Tibial nerve (tissue), 4 donors: ENCODE data around the gene PLPP4. TPM values are rescaled to one million over a fixed set of nuclear protein-coding genes. Genes with fewer than 3 reads are reported as not detected.

Source experiments
- DNase-seq, 2 donors: peaks; one replicate each; pipeline ENCODE4 v3.0.0-alpha.2; 2019; ENCODE audit warnings: low spot score in 2 of 2
- H3K27ac ChIP-seq, 4 donors: fragments of 200-600 bp; sonication (generic) in 3 of 4; one replicate each; pipeline ENCODE4 v1.5.1; 2017 to 2019; ENCODE audit warnings: mild to moderate bottlenecking in 1 of 4
- H3K27me3 ChIP-seq, 2 donors: fragments of 200-600 bp; sonication (generic) in 1 of 2; one replicate each; pipeline versions ENCODE4 v1.5.1 to v1.6.0; 2017 to 2019
- H3K36me3 ChIP-seq, 3 donors: fragments of 200-600 bp; sonication (generic); one replicate each; pipeline ENCODE4 v1.5.1; 2018 to 2019
- H3K4me1 ChIP-seq, 4 donors: fragments of 200-600 bp; sonication (generic) in 3 of 4; one replicate each; pipeline ENCODE4 v1.5.1; 2017 to 2019
- H3K4me3 ChIP-seq, 4 donors: fragments of 200-600 bp; sonication (generic) in 3 of 4; one replicate each; pipeline ENCODE4 v1.5.1; 2017 to 2019; ENCODE audit warnings: mild to moderate bottlenecking in 1 of 4, moderate library complexity in 1 of 4
- H3K9me3 ChIP-seq, 4 donors: fragments of 200-600 bp; sonication (generic) in 3 of 4; one replicate each; pipeline ENCODE4 v1.5.1; 2017 to 2019
- CTCF ChIP-seq, 5 experiments: fragments of 200-600 bp in 3 of 5; fragments of 450-650 bp in 2 of 5; sonication (generic) in 3 of 5; IDR thresholded peaks; one replicate each; pipeline ENCODE4 v1.5.1; 2016 to 2019; ENCODE audit warnings: antibody characterized with exemption in 5 of 5, mild to moderate bottlenecking in 3 of 5, moderate library complexity in 2 of 5
- EP300 ChIP-seq, 2 donors: sonication (generic); formaldehyde crosslinking; IDR thresholded peaks; one replicate each; pipeline ENCODE4 v1.6.1; 2017; ENCODE audit warnings: antibody characterized with exemption in 2 of 2, mild to moderate bottlenecking in 1 of 2
- POLR2A ChIP-seq, 2 donors: fragments of 450-650 bp; IDR thresholded peaks; one replicate each; pipeline ENCODE4 v1.6.1; 2017; ENCODE audit warnings: antibody characterized with exemption in 2 of 2, mild to moderate bottlenecking in 2 of 2, moderate library complexity in 2 of 2
- WGBS, 2 donors: methylation state at CpG; one replicate each; pipeline ENCODE4 v1.1.5; 2018; 5-methylcytosine and 5-hydroxymethylcytosine counted together
- total RNA-seq, 4 donors: library from RNA; depleted of rRNA; stranded (reverse); fragments of >200 nt; gene quantifications; one replicate each; pipeline ENCODE4 v1.1.0, GENCODE V29; 2016

PLPP4 gene
- total RNA-seq, 4 donors from 2014 or later, result not detected

- H3K4me3 ChIP-seq, result no peak overlapping the region
- no peaks in the 10 kb centered on the region for H3K9me3 ChIP-seq
- peaks cover 0 to 33% of the 10 kb centered on the region in 2 donors for H3K27me3 ChIP-seq
- TF ChIP-seq EP300 (IDR thresholded peaks at IDR 0.05) (no peak), POLR2A (IDR thresholded peaks at IDR 0.05) (no peak), CTCF (IDR thresholded peaks at IDR 0.05) (no peak)
- DNase-seq, result no peak
- no peak overlapping the region for H3K27ac ChIP-seq
- WGBS, 2 donors, result 76 to 77% methylated on average over 7 of the region's 7 CpGs
- H3K4me1 ChIP-seq, result peaks cover 0 to 23% (median 0%) of the 10 kb centered on the region in 4 donors
- H3K36me3 ChIP-seq, result no peaks in the 10 kb centered on the region
Observed at GRCh38 chr10:120455004-120455403, 2.0 kb upstream of the PLPP4 start.

- WGBS, 2 donors, result 67 to 80% methylated on average over 3 of the region's 3 CpGs
- peaks cover 0 to 37% of the 10 kb centered on the region in 2 donors for H3K27me3 ChIP-seq
- no peak overlapping the region for H3K27ac ChIP-seq
- no peak for TF ChIP-seq CTCF (IDR thresholded peaks at IDR 0.05)
- no peak for TF ChIP-seq EP300 (IDR thresholded peaks at IDR 0.05)
- no peak for TF ChIP-seq POLR2A (IDR thresholded peaks at IDR 0.05)
- no peak for DNase-seq
- H3K36me3 ChIP-seq, result no peaks in the 10 kb centered on the region
- H3K4me1 ChIP-seq, result peaks cover 0 to 23% (median 0%) of the 10 kb centered on the region in 4 donors
- no peak overlapping the region for H3K4me3 ChIP-seq
- H3K9me3 ChIP-seq, result no peaks in the 10 kb centered on the region
Observed at GRCh38 chr10:120455606-120456005, 1.4 kb upstream of the PLPP4 start.

GRCh38 chr10:120456143-120456625 lies 843 bp upstream of the PLPP4 start:
- Histone ChIP-seq H3K27me3 (peaks cover 0 to 37% of the 10 kb centered on the region in 2 donors), H3K27ac (no peak overlapping the region), H3K9me3 (no peaks in the 10 kb centered on the region), H3K36me3 (no peaks in the 10 kb centered on the region), H3K4me1 (peaks cover 0 to 23% (median 0%) of the 10 kb centered on the region in 4 donors), H3K4me3 (peak overlapping the region in 3 of 4 donors; percentile 12 to 57 (median 33))
- 5 to 6% methylated on average over 10 to 14 of the region's 16 CpGs for WGBS, 2 donors
- no peak for DNase-seq
- no peak for TF ChIP-seq CTCF (IDR thresholded peaks at IDR 0.05)
- no peak for TF ChIP-seq EP300 (IDR thresholded peaks at IDR 0.05)
- no peak for TF ChIP-seq POLR2A (IDR thresholded peaks at IDR 0.05)

- no peak for DNase-seq
- peak overlapping the region in 3 of 4 donors; percentile 20 to 57 (median 21) for H3K4me3 ChIP-seq
- no peak overlapping the region for H3K27ac ChIP-seq
- H3K36me3 ChIP-seq, result no peaks in the 10 kb centered on the region
- H3K4me1 ChIP-seq, result peaks cover 0 to 23% (median 0%) of the 10 kb centered on the region in 4 donors
- WGBS, 2 donors, result 16 to 36% methylated on average over 20 to 52 of the region's 52 CpGs
- no peak for TF ChIP-seq POLR2A (IDR thresholded peaks at IDR 0.05)
- no peak for TF ChIP-seq EP300 (IDR thresholded peaks at IDR 0.05)
- TF ChIP-seq CTCF (IDR thresholded peaks at IDR 0.05), result no peak
- H3K9me3 ChIP-seq, result no peaks in the 10 kb centered on the region
- peaks cover 0 to 37% of the 10 kb centered on the region in 2 donors for H3K27me3 ChIP-seq
Observed at GRCh38 chr10:120457431-120458172, 575 bp downstream of the PLPP4 start.

- Histone ChIP-seq H3K4me3 (no peak overlapping the region), H3K4me1 (peaks cover 0 to 23% (median 0%) of the 10 kb centered on the region in 4 donors), H3K27ac (no peak overlapping the region), H3K9me3 (no peaks in the 10 kb centered on the region), H3K36me3 (no peaks in the 10 kb centered on the region), H3K27me3 (peaks cover 0 to 37% of the 10 kb centered on the region in 2 donors)
- TF ChIP-seq EP300 (IDR thresholded peaks at IDR 0.05) (no peak), POLR2A (IDR thresholded peaks at IDR 0.05) (no peak), CTCF (IDR thresholded peaks at IDR 0.05) (no peak)
- DNase-seq, result no peak
- 47 to 53% methylated on average over 4 of the region's 4 CpGs for WGBS, 2 donors
Observed at GRCh38 chr10:120458432-120458831, 1.4 kb downstream of the PLPP4 start.
